ENCODE data around the gene DMD. TPM values are rescaled to one million over a fixed set of nuclear protein-coding genes. Genes with fewer than 3 reads are reported as not detected.

DMD gene
- total RNA-seq, 4 donors from 2014 or later: 2.2 to 26.7 (median 7.8) TPM

GRCh38 chrX:33129607-33130006 is 81.7 kb downstream of the DMD start:
- Histone ChIP-seq H3K9me3 (no peaks in the 10 kb centered on the region), H3K27ac (no peak overlapping the region), H3K4me1 (no peaks in the 10 kb centered on the region), H3K36me3 (no peaks in the 10 kb centered on the region), H3K27me3 (no peaks in the 10 kb centered on the region), H3K4me3 (no peak overlapping the region)
- TF ChIP-seq, protein P1, sequence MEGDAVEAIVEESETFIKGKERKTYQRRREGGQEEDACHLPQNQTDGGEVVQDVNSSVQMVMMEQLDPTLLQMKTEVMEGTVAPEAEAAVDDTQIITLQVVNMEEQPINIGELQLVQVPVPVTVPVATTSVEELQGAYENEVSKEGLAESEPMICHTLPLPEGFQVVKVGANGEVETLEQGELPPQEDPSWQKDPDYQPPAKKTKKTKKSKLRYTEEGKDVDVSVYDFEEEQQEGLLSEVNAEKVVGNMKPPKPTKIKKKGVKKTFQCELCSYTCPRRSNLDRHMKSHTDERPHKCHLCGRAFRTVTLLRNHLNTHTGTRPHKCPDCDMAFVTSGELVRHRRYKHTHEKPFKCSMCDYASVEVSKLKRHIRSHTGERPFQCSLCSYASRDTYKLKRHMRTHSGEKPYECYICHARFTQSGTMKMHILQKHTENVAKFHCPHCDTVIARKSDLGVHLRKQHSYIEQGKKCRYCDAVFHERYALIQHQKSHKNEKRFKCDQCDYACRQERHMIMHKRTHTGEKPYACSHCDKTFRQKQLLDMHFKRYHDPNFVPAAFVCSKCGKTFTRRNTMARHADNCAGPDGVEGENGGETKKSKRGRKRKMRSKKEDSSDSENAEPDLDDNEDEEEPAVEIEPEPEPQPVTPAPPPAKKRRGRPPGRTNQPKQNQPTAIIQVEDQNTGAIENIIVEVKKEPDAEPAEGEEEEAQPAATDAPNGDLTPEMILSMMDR (IDR thresholded peaks at IDR 0.05): no peak
- TF ChIP-seq POLR2A (IDR thresholded peaks at IDR 0.05): no peak
- 64 to 83% methylated on average over 7 of the region's 7 CpGs for WGBS, 2 donors
- intact Hi-C loops (cut with DNase I): no loop called here
- no peak for DNase-seq

DNA sequence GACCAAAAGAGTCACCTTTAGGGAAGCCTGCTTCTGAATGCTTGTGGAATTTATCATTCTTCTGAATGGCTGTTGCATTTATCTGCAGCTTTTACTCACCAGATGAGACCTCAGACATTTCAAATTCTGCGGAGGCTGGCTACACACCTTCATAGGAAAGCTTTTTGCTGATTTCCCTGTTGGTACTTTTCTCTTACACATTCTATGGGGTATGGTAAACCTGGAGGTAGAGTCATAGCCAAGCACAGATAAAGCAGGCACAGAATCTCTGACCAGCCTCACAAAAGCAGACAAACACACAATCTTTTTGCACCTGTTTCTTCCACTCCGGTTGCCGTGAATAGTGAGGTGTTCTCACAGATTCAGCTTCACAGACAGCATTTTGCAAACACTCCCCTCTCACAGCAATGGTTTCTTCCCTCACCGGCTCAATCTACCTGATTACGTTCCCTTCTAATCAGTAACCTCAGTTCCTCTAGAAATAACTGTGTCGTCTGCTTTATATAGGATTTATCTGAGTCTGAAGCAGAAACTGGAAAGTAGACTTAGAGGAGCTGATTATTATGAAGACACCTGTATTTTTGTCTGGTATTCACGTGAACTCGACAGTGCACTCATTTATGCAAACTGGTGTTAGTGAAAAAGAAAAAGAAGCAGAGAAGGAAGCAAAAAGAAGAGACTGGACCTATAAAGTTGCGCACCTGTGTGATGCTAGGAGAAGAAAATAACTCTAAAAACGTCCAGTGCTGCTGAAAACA is 83.1 kb downstream of the DMD start:
- 42 to 58% methylated on average over 10 of the region's 10 CpGs for WGBS, 2 donors
- Histone ChIP-seq H3K9me3 (no peaks in the 10 kb centered on the region), H3K4me3 (no peak overlapping the region), H3K36me3 (no peaks in the 10 kb centered on the region), H3K27ac (no peak overlapping the region), H3K27me3 (no peaks in the 10 kb centered on the region), H3K4me1 (no peaks in the 10 kb centered on the region)
- no peak for DNase-seq
- intact Hi-C loops (cut with DNase I): no loop called here
- no peak for TF ChIP-seq POLR2A (IDR thresholded peaks at IDR 0.05)
- TF ChIP-seq, protein P1 (IDR thresholded peaks at IDR 0.05): no peak

GRCh38 chrX:33126469-33126868 is 84.9 kb downstream of the DMD start:
- Histone ChIP-seq H3K27me3 (no peaks in the 10 kb centered on the region), H3K27ac (no peak overlapping the region), H3K9me3 (no peaks in the 10 kb centered on the region), H3K4me3 (no peak overlapping the region), H3K4me1 (no peaks in the 10 kb centered on the region), H3K36me3 (no peaks in the 10 kb centered on the region)
- 22 to 35% methylated on average over 6 of the region's 6 CpGs for WGBS, 2 donors
- no peak for DNase-seq
- intact Hi-C loops (cut with DNase I): no loop called here
- TF ChIP-seq, protein P1 (IDR thresholded peaks at IDR 0.05): no peak
- TF ChIP-seq POLR2A (IDR thresholded peaks at IDR 0.05): no peak

GRCh38 chrX:33109858-33110257 is 101.5 kb downstream of the DMD start:
- no peaks in the 10 kb centered on the region for H3K4me1 ChIP-seq
- H3K4me3 ChIP-seq: no peak overlapping the region
- H3K9me3 ChIP-seq: no peaks in the 10 kb centered on the region
- H3K27me3 ChIP-seq: no peaks in the 10 kb centered on the region
- WGBS, 2 donors: 32 to 53% methylated on average over 3 of the region's 3 CpGs
- DNase-seq: no peak
- no peaks in the 10 kb centered on the region for H3K36me3 ChIP-seq
- H3K27ac ChIP-seq: no peak overlapping the region
- intact Hi-C loops (cut with DNase I): no loop called here
- no peak for TF ChIP-seq POLR2A (IDR thresholded peaks at IDR 0.05)
- TF ChIP-seq, protein P1 (IDR thresholded peaks at IDR 0.05): no peak

DNA sequence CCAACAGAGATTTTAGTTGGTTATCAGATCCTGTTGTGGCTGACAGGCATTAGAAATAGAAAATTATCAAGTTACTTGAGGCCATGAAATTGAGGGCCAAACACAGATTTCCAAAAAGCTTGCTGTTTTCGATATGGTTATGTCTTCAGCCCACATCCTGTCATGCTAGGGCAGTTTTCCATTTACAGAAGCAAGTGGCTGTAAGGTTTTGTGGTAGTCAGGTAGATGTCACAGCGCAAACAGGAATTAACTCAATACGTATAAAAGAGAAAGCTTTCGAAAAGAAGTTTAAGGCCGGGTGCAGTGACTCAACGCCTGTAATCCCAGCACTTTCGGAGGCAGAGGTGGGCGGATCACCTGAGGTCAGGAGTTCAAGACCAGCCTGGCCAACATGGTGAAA is 104.6 kb downstream of the DMD start:
- Histone ChIP-seq H3K4me3 (no peak overlapping the region), H3K36me3 (no peaks in the 10 kb centered on the region), H3K27ac (no peak overlapping the region), H3K9me3 (no peaks in the 10 kb centered on the region), H3K27me3 (no peaks in the 10 kb centered on the region), H3K4me1 (no peaks in the 10 kb centered on the region)
- DNase-seq: no peak
- 81 to 89% methylated on average over 7 to 8 of the region's 8 CpGs for WGBS, 2 donors
- TF ChIP-seq, protein P1 (IDR thresholded peaks at IDR 0.05): no peak
- TF ChIP-seq POLR2A (IDR thresholded peaks at IDR 0.05): no peak
- intact Hi-C loops (cut with DNase I): no loop called here
